Measurements from ENCODE around the gene PODXL2.
"Not testable (repeated sequence)": the region's sequence is repeated elsewhere in the genome, so short reads cannot be mapped to it uniquely, and the experiment has no call there.

GRCh38 chr3:127682175-127682554 lies 53.2 kb downstream of the PODXL2 start:
- not testable (repeated sequence) for TF ChIP-seq CTCF, POLR2A (IDR thresholded peaks at IDR 0.05)

Data from adrenal gland (tissue), 5 donors.